Pons (tissue), 1 donor: Measurements from ENCODE around the gene SLC17A7.
"Not testable (repeated sequence)": the region's sequence is repeated elsewhere in the genome, so short reads cannot be mapped to it uniquely, and the experiment has no call there.

Experiments used
- DNase-seq: peaks from one replicate; pipeline ENCODE4 v3.0.0-alpha.2; 2016; ENCODE audit warnings: low spot score

Gene SLC17A7

GRCh38 chr19:49444100-49444700 lies 2.9 kb upstream of the SLC17A7 start:
- not testable (repeated sequence) for DNase-seq

GRCh38 chr19:49443366-49444099 lies 2.2 kb upstream of the SLC17A7 start:
- peak; percentile 93 for DNase-seq

DNA sequence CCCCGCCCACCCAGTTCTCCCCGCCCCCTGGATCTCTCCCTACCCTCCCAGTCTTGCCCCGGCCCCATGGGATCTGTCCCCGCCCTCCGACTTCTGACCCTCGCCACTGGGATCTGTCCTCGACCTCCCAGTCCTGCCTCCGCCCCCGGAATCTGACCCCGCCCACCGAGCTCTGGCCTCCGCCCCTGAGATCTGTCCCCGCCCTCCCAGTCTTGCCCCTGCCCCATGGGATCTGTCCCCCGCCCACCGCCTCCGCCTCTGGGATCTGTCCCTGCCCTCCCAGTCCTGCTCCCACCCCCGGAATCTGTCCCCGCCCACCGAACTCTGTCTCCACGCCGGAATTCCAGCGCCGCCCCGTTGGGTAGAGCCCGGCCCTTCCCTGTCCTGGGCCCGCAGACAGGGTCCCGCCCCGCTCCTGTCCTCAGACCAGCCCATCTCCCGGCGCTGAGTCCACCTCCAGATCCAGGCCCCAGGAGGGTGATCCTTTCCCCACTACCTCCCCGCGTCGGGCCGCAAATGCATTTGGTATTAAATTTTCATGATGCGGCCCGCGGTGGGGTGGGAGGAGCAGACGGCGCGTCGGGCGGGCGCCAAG lies 1.5 kb upstream of the SLC17A7 start:
- no peak for DNase-seq

DNA sequence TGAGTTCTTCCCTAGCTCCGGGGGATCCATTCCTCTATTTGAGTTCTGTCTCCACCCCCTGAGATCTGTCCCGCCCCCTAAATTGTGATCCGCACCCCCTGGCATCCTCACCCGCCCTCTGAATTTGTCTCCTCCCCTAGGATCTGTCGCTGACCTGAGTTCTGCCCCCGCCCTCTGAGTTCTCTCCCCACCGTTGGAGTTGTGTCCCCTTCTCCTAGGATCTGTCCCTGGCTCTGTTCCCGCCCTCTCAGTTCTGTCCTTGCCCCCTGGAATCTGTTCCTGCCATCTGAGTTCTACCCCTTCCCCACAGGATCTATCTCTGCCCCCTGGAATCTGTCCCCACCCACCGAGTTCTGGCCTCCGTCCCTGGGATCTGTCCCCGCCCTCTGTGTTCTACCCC lies 1.0 kb upstream of the SLC17A7 start:
- DNase-seq, result no peak

DNA sequence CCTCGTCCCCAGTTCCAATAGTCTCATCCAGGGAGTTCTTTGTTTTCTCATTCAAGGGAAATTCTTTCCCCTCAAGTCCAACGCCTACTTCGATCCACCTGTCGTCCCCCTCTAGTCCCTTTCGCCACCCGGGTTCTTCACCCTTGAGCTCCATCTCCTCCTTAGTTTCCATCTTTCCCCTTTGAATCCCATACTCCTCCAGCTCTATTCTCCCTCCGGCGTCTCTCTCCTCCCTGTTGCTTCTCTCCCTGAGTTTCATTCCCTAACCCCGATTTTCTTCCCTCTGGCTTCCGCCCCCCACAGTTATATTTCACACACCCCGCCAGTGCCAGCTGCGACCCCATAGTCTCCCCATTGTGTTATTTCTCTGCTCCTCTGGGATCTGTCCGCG lies 628 bp upstream of the SLC17A7 start:
- no peak for DNase-seq

DNA sequence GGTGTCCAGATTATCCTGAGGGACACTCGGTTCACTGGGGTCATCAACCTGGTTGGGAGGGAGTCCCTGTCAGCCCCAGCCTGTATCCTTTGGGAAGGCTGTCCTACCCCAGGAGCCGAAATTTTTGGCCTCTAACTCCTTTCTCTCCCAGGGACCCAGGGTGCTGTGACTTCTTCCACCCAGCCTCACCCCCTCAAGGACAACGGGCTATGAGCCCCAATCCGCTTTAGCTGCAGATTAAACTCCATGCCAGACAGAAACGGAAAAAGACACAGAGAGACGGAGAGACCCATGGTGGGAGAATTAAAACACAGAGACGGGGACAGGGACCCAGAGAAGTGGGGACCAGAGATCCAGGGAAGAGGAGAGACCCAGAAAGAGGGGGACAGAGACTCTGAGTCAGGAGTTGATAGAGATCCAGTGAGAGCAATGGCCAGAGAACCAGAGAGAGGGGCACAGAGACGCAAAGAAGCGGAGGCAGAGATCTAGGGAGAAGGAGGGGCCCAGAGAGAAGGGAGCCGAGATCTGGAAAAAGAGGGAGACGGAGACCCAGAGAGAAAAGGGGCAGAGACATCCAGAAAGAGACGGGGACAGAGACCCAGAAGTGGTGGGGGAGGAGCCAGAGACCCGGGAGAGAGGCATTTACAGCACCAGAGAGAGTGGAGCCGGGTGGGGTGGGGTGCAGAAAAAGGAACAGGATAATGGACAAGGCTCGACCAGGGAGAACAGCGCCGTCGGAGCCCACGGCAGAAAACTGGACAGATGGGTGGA lies 703 bp downstream of the SLC17A7 start:
- no peak for DNase-seq

- no peak for DNase-seq
These were observed 1.5 kb downstream of the SLC17A7 start for GRCh38 chr19:49439836-49440235.

DNA sequence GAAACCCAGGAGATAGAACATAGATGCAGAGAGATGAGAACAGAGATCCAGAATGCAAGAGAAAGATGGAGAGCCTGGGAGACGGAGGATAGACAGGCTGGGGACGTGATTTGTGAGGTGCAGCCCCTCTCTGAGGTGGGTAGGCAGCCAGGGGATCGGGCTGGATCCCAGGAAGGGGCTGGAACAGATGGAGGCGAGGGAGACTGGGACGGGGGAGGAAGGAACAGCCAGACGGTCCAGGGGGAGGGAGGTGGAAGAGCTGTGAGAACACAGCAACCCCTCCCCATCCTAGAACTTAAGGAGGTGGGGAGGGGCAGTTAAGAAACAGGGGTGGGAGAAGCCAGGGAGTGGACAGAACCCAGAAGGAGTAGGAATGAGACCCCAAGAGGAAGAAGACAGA lies 3.1 kb downstream of the SLC17A7 start:
- no peak for DNase-seq

GRCh38 chr19:49437231-49437630 lies 4.1 kb downstream of the SLC17A7 start:
- DNase-seq, result no peak

- DNase-seq, result no peak
These were observed 4.8 kb downstream of the SLC17A7 start for GRCh38 chr19:49436381-49437017.

DNA sequence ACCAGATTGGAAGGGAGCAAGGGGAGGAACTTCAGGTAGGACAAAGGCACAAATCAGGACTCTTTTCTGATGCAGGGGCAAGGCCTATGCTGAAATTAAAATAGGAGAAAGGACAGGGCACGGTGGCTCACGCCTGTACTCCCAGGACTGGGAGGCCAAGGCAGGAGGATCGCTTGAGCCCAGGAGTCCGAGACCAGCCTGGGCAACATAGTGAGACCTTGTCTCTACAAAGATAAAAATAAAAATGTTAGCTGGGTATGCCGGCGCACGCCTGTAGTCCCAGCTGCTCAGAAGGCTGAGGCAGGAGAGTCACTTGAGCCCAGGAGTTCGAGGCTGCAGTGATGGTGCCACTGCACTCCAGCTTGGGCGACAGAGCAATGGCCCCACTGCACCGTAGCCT lies 5.7 kb downstream of the SLC17A7 start:
- DNase-seq, result no peak

DNA sequence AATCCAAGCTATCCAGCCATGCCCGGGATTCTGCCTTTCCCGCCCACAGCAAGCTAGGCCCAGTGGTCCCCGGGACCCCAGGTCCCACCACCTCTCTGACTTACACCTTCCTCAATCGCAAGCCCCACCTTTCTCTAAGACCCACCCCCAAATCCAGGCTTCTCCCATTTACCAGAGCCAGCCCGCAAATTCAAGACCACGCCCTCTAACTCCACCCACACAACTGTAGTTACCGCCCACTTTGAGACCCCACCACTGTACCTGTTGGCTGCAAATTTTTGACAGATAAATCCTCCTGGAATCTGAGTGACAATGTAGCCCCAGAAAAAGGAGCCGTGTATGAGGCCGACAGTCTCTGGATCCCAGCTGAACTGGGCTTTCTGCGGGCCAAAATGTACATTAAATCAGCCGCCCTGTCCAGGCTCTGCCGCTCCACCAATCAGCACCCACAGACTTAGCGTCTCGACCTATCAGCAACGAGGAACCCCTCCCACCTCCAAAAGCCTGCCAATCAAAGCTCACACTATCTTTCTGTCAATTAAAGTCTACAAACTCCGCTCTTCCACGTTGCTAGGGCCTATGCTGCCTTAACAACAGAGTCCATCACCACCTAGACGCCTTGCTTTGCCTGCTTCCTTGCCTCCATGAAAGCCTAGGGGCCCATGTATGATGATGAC lies 6.3 kb downstream of the SLC17A7 start:
- no peak for DNase-seq

DNA sequence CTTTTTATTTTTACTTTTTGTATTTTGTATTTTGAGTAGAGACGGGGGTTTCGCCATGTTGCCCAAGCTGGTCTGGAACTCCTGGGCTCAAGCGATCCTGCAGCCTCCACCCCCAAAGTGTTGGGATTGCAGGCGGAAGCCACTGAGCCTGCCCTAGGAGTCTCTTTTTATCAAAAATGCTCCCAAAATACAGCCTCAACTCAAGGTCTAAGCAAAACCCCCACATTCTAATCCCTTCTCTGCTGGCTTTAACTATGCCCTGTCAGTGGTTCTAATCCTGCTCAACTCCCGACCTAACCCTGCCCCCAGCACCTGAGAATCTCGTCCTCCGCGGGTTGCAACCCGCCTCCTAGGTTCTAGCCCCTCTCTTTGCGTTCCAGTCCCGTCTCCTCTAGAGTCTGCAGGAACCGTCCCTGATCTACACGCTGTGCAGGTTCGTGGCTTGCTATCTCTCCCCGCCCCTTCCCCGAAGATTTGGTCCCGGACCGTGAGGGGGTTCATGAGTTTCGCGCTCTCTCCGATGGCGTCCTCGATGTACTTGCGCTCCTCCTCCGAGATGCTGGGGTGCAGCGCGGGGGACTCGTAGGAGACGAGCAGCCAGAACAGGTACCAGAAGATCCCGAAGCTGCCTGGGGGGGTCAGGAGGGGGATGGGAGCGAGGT lies 8.0 kb downstream of the SLC17A7 start:
- DNase-seq, result no peak

DNA sequence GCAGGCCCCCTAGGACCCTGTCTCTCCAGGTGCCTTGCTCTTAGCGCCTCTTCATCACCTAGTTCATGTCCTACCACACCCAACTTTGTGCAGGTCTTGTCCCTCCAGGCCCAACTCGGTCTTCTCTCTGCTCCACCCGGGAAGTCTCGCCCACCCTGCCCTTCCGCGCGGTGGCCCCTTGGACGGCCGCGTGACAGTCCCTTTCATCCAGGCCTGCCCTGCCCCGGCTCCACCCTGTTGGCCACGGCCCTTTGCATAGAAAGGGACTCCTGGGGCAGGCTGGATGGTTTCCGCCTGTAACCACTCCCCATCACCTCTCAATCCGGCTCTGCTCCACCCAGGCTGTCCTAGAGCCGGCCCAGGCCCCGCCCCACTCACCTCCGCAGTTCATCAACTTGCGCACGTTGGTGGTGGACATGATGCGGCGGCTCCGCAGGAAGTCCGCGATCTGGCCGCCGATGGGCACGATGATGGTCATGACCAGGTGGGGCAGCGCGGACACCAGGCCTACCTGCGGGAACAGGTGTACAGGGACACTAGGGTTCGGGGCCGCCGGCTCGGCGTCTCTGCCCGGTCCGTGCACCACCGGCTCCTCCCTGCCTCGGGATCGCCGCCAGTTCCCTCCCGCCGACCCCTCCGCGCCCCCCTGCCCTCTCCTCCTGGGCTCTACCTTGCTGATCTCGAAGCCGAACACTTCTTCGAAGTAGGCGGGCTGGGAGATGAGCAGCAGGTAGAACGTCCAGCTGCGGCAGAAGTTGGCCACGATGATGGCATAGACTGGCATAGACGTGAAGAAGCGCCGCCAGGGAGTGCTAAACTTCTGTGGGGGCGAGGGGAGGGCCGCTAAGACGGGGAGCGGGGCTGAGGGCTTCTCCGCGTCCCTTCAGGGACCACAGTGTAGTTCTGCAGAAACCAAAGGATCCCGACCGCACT lies 8.9 kb downstream of the SLC17A7 start:
- DNase-seq, result no peak

DNA sequence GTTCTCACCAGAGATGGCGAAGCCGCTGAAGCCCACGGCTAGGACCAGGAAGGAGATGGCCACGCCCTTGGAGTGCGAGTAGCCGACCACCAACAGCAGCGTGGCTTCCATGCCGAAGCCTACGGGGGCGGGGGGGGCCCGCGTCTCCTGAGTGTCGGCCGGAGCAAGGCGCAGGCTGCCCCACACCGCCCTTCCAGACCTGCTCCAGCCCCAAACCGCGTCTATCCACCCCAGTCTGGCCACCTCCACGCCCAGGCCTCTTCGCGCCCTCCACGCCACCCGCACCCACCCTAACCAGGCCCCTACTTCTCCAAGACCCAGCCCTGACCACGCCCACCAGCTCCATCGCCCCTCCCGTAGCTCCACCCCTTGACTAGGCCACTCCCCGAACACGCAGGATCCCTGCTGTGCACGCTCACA lies 10.0 kb downstream of the SLC17A7 start:
- no peak for DNase-seq

DNA sequence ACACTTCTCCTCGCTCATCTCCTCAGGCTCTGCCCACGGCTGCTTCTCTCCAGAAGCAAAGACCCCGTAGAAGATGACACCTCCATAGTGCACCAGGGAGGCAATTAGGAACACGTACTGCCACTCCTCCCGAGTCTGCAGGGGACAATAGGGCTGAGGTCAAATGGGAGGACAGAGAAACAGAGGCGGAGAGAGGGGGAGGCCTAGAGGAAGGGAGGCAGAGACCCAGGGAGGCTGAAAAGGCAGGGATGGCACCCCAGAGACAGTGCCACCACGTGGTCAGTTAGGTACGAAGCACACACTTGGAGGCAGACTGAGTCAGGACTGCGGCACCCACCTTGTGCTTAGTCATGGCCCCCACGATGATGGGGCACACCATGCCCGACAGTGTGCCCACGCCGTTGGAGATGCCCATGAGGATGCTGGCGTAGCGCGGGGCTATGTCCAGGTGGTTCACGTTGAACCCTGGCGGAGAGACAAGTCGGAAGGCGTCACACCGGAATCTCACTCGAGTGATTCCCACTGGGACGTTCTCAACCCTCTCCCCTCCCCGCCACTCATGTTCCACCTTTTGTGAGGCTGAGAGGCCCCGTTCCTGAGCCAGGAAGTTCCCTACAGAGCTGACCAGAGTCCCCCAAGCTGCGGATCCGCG lies 10.5 kb downstream of the SLC17A7 start:
- no peak for DNase-seq

- no peak for DNase-seq
These were observed 11.1 kb downstream of the SLC17A7 start for GRCh38 chr19:49430172-49430677.

- DNase-seq, result no peak
These were observed 12.5 kb downstream of the SLC17A7 start for GRCh38 chr19:49428547-49429451.
